GM19463 (cell line): ENCODE data around the gene CACNB2.
"Not testable (repeated sequence)": the region's sequence is repeated elsewhere in the genome, so short reads cannot be mapped to it uniquely, and the experiment has no call there.

Source experiments
- ATAC-seq: cut with Tn5 transposase; IDR thresholded peaks from one replicate; pipeline ENCODE4 v1.9.1; 2021; ENCODE audit warnings: mild to moderate bottlenecking, moderate library complexity; ENCODE audit not compliant: unreplicated experiment

The CACNB2 gene

DNA sequence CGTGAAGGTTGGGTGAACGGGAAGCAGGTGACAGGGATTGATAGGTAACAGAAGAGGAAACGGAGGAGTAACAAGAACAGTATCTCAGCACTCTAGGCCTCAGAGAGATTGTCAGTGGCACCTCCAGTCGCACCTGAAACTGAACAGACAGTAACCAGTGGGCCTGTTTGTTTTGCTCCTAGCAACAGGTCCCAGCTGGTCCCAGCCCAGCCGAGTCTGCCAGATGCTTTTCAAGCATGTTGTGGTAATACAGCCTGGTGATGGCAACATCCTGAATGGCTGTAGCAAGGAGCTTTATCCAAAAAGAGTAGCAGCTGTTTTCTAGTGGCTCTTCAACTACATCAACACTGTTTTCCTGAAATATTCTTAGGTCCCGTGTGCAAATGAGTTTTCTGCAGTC lies 4.7 kb downstream of the CACNB2 start:
- ATAC-seq, result no peak

GRCh38 chr10:18145652-18146051 lies 5.4 kb downstream of the CACNB2 start:
- no peak for ATAC-seq

- no peak for ATAC-seq
Measured at GRCh38 chr10:18149196-18149800, 9.1 kb downstream of the CACNB2 start.

DNA sequence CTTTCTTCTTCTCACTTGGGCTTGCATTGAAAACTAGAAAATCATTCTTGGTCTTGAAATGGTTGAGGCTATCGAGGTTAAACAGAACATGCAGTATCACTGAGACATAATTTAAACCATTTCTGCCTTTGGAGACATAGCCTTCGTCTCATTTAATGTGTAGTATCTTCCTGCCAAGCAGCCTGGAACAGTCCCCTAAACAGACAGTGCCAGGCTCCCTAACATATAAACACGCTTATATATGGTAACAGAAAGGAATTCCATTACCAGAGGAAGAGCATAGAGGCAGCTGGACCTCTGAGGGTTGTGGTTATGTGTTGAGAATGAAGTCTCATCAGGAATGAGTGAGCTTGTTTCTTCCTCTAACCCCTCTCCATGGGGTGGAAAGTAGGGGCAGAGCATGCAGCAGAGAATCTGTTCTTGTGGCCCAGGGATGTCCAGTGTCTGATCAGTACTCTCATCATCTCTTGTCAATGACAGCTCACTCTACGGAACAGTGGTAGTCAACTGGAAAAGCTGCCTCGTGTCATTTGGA lies 11.2 kb downstream of the CACNB2 start:
- no peak for ATAC-seq

DNA sequence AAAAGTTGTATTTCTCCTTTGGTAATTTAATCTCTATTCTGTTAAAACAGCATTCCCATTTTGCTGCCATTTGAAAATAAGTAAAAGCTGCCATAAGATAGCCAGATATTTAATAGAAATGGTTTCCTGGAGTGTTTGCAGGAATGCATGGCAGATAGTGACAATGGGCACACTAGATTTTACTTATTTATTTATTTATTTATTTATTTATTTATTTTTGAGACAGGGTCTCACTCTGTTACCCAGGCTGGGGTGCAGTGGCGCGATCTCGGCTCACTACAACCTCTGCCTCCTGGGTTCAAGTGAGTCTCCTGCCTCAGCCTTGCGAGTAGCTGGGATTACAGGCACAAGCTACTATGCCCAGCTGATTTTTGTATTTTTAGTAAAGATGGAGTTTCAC lies 13.2 kb downstream of the CACNB2 start:
- not testable (repeated sequence) for ATAC-seq

DNA sequence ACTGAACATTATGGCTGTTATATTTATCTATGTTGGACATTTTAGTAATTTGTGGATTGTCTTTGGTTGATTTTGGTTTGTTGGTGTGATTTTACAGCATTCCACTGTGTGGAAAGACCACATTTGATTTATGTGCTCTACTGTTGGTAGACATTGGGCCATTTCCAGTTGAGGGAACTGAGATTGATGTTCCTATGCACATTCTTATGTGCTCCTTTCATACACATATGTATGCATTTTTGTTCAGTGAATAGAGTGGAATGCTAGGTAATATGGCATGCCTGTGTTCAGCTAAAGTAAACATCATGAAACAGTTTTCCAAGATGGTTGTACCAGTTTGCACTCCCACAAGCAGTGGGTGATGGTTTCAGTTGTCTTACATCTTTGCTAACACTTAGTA lies 15.1 kb downstream of the CACNB2 start:
- ATAC-seq, result no peak

- ATAC-seq, result not testable (repeated sequence)
Measured at GRCh38 chr10:18156797-18157196, 16.6 kb downstream of the CACNB2 start.

GRCh38 chr10:18157881-18158280 lies 17.7 kb downstream of the CACNB2 start:
- no peak for ATAC-seq

- no peak for ATAC-seq
Measured at GRCh38 chr10:18158773-18159265, 18.6 kb downstream of the CACNB2 start.

DNA sequence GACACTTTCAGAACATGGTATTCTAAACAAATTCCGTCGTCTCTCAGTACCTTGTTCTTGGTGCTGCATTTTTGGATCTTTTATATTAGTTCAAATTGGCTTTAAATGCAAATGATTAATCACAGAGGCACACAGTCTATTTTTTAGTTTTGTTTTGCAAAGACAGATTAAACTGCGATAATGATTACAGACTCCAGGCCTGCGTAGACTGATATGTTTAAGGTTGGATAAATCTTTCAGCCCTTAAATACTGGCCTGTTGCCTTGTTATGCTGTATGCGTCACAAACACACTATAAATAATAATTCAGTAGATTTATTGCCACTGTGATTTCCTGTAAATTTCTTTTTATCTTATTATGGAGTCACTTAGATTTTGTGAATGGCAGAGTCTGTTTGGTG lies 19.3 kb downstream of the CACNB2 start:
- no peak for ATAC-seq

DNA sequence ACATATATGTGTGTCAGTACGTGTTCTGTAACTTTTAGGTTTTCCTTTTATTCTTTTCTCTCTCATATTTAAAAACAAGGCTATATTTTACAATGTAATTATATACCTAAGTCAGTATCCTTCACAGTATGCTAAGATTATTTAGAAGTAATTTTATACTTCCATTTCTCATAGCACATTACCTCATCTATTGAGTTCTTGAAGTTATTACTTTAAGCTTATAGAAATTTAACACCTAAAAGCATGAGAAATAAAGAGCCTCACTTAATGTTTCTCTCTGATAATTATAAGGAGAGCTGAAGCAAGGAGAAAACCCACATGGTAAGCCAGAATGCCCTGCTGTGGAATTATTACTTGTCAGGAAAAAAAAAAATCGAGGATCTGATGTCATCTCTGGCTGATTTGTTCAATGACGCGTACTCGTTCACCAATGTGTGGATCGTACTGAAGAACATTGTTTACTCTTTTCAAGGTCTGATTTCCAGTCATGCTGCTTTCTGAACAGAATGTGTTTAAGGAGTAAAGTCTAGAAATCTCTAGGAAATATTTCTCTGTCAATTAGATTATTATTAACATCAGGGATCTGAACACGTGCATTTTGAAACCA lies 21.9 kb downstream of the CACNB2 start:
- no peak for ATAC-seq

- no peak for ATAC-seq
Measured at GRCh38 chr10:18164093-18164492, 23.9 kb downstream of the CACNB2 start.

DNA sequence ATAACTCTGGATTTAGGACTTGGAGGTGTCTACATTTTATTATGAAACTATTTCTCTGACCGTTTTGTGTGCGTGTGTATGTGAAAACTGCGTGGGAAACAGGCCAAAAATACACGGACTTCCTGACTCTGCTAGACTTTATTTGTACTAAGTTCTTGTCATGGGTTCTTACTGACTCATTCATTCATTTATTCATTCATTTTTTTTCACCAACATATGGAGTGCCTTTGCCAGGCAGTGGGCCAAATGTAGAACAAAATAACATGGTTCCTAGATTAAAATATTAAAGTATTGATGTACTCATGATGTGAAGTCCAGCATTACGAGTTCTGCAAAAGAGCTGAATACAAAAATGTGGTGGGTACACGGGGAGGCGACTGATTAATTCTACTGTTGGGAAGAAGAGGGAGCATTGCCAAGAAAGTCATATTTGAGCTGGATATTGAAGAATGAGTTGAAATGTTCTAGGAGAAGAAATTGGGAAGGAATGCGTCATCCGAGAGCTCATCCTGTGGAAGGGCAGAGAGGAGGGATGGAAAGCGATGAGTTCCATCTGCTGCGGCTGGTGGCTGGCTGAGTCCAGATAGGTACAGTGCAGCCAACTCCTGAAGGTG lies 24.6 kb downstream of the CACNB2 start:
- ATAC-seq, result no peak

DNA sequence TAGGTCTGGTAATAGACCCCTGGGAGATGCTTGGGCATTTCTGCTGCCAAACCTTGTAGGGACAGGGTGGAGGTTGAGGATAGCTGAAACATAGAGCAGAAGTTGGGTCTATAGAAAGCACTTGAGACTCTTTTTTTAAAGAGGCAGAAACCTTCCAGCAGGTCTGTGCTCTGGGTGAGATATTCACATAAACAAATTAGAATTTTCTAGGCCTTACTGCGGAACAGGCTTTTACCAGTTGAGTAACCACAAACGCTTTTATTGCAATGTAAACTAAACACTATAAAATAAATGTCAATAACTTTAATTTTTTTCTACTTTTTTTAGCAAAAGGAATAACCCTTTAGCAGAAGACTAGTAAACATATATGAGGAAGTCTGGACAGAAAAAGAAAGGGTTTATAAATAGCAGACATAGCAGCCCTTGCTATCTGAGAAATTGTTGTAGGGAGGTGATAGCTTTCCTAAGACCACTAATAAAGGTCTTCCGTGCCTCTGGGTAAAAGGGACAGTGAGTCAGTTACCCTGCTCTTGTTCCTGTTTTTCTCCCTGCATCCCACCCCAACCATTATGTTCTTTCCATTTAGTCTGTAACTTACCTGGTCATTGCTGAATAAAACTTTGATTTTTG lies 38.7 kb downstream of the CACNB2 start:
- no peak for ATAC-seq

DNA sequence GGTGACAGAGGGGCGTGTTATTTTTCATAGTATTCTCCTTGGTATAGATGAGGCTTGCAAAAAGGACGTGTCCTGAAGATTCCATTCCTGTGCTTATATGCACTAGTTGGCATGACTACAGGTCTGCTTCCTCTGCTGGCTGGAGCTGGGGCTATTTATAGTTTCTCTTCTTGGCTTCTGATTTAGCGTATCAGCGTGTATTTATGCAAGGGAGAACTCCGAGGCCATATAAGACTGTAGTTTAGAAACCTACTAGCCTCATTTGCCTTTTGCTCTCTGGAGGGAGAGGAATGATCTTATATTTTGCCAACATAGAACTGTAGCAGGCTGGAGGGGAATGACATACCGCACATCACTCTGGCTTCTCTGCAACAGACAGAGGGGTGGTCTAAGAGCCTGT lies 39.7 kb downstream of the CACNB2 start:
- ATAC-seq, result no peak

DNA sequence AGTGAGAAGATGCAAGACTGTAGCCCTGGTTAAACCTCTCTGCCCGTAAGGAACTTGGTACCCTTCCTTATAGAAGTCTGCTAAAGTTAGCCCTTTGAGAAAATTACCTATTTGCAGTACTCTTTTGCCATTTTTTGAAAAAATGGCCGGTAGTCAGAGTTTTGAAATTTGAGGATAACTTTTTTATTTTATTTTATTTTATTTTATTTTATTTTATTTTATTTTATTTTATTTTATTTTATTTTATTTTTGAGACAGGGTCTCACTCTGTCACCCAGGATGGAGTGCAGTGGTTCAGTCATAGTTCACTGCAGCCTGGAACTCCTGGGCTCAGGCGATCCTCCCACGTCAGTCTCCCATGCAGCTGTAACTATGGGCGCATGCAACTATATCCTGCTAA lies 41.2 kb downstream of the CACNB2 start:
- not testable (repeated sequence) for ATAC-seq

- ATAC-seq, result no peak
Measured at GRCh38 chr10:18185621-18186020, 45.4 kb downstream of the CACNB2 start.

GRCh38 chr10:18190840-18191239 lies 50.6 kb downstream of the CACNB2 start:
- ATAC-seq, result no peak

GRCh38 chr10:18194634-18195033 lies 54.4 kb downstream of the CACNB2 start:
- no peak for ATAC-seq

GRCh38 chr10:18195060-18195799 lies 55.0 kb downstream of the CACNB2 start:
- ATAC-seq, result no peak
